ENCODE measurements around the gene ATAD3A. TPM values are rescaled to one million over a fixed set of nuclear protein-coding genes. Genes with fewer than 3 reads are reported as not detected.

ATAD3A gene
- total and polyA plus RNA-seq, 9 donors, result 2.8 to 23.9 (median 16.9) TPM

DNA sequence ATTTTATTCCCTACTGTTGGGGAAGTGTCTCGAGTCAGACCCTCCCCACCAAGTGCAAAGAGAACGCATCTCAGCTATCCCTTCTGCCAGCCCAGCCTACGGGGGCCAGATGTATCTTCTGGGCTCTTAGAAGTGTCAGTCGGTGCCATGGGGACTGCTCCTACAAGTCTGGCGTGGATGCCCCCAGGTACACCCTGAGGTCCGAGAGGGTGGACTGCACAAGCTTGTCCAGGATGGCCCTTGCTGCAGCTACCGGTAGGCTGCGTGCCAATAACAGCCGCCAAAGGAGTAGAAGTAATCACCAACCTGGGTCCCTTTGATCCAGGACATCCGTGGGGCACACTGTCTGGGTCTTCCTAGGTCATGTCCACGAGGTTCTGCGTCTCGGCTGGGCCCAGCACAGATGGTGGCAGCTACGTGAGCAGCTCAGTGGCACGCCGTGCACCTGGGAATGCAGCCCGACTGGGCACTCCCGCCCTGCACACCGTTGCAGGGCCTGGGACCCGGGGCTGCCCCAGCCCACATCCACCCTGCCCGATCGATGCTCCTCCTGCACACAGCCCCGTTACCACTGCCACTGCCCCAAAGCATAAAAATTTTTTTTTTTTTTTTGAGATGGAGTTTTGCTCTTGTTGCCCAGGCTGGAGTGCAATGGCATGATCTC, 71.5 kb downstream of the ATAD3A start:
- no peak overlapping the region for H3K4me3 ChIP-seq
- no peaks in the 10 kb centered on the region for H3K4me1 ChIP-seq (ENCODE audit: insufficient read depth)
- H3K36me3 ChIP-seq, result no peaks in the 10 kb centered on the region
- no peaks in the 10 kb centered on the region for H3K9me3 ChIP-seq
- no peak overlapping the region for H3K27ac ChIP-seq
- TF ChIP-seq POLR2A (IDR thresholded peaks at IDR 0.05) (no peak), EP300 (IDR thresholded peaks at IDR 0.05) (no peak)
- TF ChIP-seq, protein P1, sequence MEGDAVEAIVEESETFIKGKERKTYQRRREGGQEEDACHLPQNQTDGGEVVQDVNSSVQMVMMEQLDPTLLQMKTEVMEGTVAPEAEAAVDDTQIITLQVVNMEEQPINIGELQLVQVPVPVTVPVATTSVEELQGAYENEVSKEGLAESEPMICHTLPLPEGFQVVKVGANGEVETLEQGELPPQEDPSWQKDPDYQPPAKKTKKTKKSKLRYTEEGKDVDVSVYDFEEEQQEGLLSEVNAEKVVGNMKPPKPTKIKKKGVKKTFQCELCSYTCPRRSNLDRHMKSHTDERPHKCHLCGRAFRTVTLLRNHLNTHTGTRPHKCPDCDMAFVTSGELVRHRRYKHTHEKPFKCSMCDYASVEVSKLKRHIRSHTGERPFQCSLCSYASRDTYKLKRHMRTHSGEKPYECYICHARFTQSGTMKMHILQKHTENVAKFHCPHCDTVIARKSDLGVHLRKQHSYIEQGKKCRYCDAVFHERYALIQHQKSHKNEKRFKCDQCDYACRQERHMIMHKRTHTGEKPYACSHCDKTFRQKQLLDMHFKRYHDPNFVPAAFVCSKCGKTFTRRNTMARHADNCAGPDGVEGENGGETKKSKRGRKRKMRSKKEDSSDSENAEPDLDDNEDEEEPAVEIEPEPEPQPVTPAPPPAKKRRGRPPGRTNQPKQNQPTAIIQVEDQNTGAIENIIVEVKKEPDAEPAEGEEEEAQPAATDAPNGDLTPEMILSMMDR (IDR thresholded peaks at IDR 0.05), result no peak
- DNase-seq, result no peak
- intact Hi-C loops (cut with DNase I), result no loop called here
- H3K27me3 ChIP-seq, result no peaks in the 10 kb centered on the region
- 81 to 82% (median 82%) methylated on average over 17 to 23 of the region's 23 CpGs for WGBS, 3 donors

Other genes starting within 250 kb of the ATAD3A start
- 10 to 100 TPM; 35.8 to 55.6 (median 49.3) TPM for gene UBE2J2, start 238.3 kb upstream of the ATAD3A start, total RNA-seq
- gene UBE2J2, start 238.3 kb upstream of the ATAD3A start, polyA plus RNA-seq, result 10 to 100 TPM; 36.0 to 40.4 TPM
- gene SCNN1D, start 231.7 kb upstream of the ATAD3A start, total RNA-seq, result 10 to 100 TPM in 1 of 7 donors, 1 to 10 TPM in 6; 6.3 to 10.2 (median 9.1) TPM
- 1 to 10 TPM in 1 of 2 donors, under 1 TPM in 1; 0.27 to 7.9 TPM for gene SCNN1D, start 231.7 kb upstream of the ATAD3A start, polyA plus RNA-seq
- gene ACAP3, start 204.2 kb upstream of the ATAD3A start, total RNA-seq, result 10 to 100 TPM; 23.1 to 62.4 (median 46.4) TPM
- 10 to 100 TPM in 1 of 2 donors, 1 to 10 TPM in 1; 3.5 to 33.4 TPM for gene ACAP3, start 204.2 kb upstream of the ATAD3A start, polyA plus RNA-seq
- 10 to 100 TPM; 12.5 to 27.6 (median 21.7) TPM for gene PUSL1, start 203.6 kb upstream of the ATAD3A start, total RNA-seq
- 10 to 100 TPM in 1 of 2 donors, under 1 TPM in 1; 0.18 to 14.7 TPM for gene PUSL1, start 203.6 kb upstream of the ATAD3A start, polyA plus RNA-seq
- gene INTS11, start 187.5 kb upstream of the ATAD3A start, total RNA-seq, result 100 to 1,000 TPM; 102 to 135 (median 109) TPM
- gene INTS11, start 187.5 kb upstream of the ATAD3A start, polyA plus RNA-seq, result 100 to 1,000 TPM in 1 of 2 donors, 10 to 100 TPM in 1; 72.6 to 119 TPM
- 10 to 100 TPM; 13.8 to 21.0 (median 14.8) TPM for gene CPTP, start 187.4 kb upstream of the ATAD3A start, total RNA-seq
- gene CPTP, start 187.4 kb upstream of the ATAD3A start, polyA plus RNA-seq, result 10 to 100 TPM in 1 of 2 donors, 1 to 10 TPM in 1; 2.4 to 18.3 TPM
- gene TAS1R3, start 180.9 kb upstream of the ATAD3A start, total RNA-seq, result under 1 TPM in 6 of 7 donors, not detected in 1; 0.07 to 0.40 (median 0.23) TPM
- under 1 TPM in 1 of 2 donors, not detected in 1; 0.24 TPM for gene TAS1R3, start 180.9 kb upstream of the ATAD3A start, polyA plus RNA-seq
- 10 to 100 TPM; 38.0 to 85.2 (median 64.9) TPM for gene DVL1, start 162.7 kb upstream of the ATAD3A start, total RNA-seq
- 10 to 100 TPM in 1 of 2 donors, 1 to 10 TPM in 1; 2.1 to 51.2 TPM for gene DVL1, start 162.7 kb upstream of the ATAD3A start, polyA plus RNA-seq
- gene MXRA8, start 153.6 kb upstream of the ATAD3A start, total RNA-seq, result 100 to 1,000 TPM in 5 of 7 donors, 10 to 100 TPM in 2; 63.8 to 206 (median 131) TPM
- gene MXRA8, start 153.6 kb upstream of the ATAD3A start, polyA plus RNA-seq, result 100 to 1,000 TPM in 1 of 2 donors, 10 to 100 TPM in 1; 40.3 to 193 TPM
- gene AURKAIP1, start 137.0 kb upstream of the ATAD3A start, total RNA-seq, result 10 to 100 TPM; 63.7 to 94.0 (median 73.2) TPM
- gene AURKAIP1, start 137.0 kb upstream of the ATAD3A start, polyA plus RNA-seq, result 10 to 100 TPM in 1 of 2 donors, 1 to 10 TPM in 1; 6.0 to 81.3 TPM
- gene CCNL2, start 112.8 kb upstream of the ATAD3A start, total RNA-seq, result 100 to 1,000 TPM; 159 to 245 (median 196) TPM
- gene CCNL2, start 112.8 kb upstream of the ATAD3A start, polyA plus RNA-seq, result 100 to 1,000 TPM in 1 of 2 donors, 10 to 100 TPM in 1; 71.1 to 217 TPM
- gene MRPL20, start 104.9 kb upstream of the ATAD3A start, total RNA-seq, result 100 to 1,000 TPM in 1 of 7 donors, 10 to 100 TPM in 6; 79.9 to 130 (median 93.1) TPM
- gene MRPL20, start 104.9 kb upstream of the ATAD3A start, polyA plus RNA-seq, result 100 to 1,000 TPM; 113 to 120 TPM
- 10 to 100 TPM in 5 of 7 donors, 1 to 10 TPM in 2; 4.5 to 48.8 (median 16.4) TPM for gene ANKRD65, start 90.9 kb upstream of the ATAD3A start, total RNA-seq
- gene ANKRD65, start 90.9 kb upstream of the ATAD3A start, polyA plus RNA-seq, result 10 to 100 TPM in 1 of 2 donors, 1 to 10 TPM in 1; 5.0 to 13.3 TPM
- 10 to 100 TPM; 11.1 to 73.5 (median 44.9) TPM for gene VWA1, start 76.5 kb upstream of the ATAD3A start, total RNA-seq
- 10 to 100 TPM in 1 of 2 donors, under 1 TPM in 1; 0.20 to 14.2 TPM for gene VWA1, start 76.5 kb upstream of the ATAD3A start, polyA plus RNA-seq
- 1 to 10 TPM in 6 of 7 donors, under 1 TPM in 1; 0.53 to 5.3 (median 3.6) TPM for gene ATAD3C, start 62.5 kb upstream of the ATAD3A start, total RNA-seq
- gene ATAD3C, start 62.5 kb upstream of the ATAD3A start, polyA plus RNA-seq, result 1 to 10 TPM in 1 of 2 donors, under 1 TPM in 1; 0.83 to 4.3 TPM
- gene ATAD3B, start 40.4 kb upstream of the ATAD3A start, total RNA-seq, result 10 to 100 TPM; 13.1 to 26.5 (median 19.6) TPM
- 10 to 100 TPM in 1 of 2 donors, 1 to 10 TPM in 1; 1.0 to 15.0 TPM for gene ATAD3B, start 40.4 kb upstream of the ATAD3A start, polyA plus RNA-seq
- gene TMEM240, start 28.5 kb downstream of the ATAD3A start, total RNA-seq, result 10 to 100 TPM in 3 of 7 donors, 1 to 10 TPM in 4; 6.2 to 20.8 (median 9.9) TPM
- 10 to 100 TPM in 1 of 2 donors, not detected in 1; 30.3 TPM for gene TMEM240, start 28.5 kb downstream of the ATAD3A start, polyA plus RNA-seq
- gene SSU72, start 62.7 kb downstream of the ATAD3A start, total RNA-seq, result 100 to 1,000 TPM in 6 of 7 donors, 10 to 100 TPM in 1; 91.9 to 119 (median 113) TPM
- gene SSU72, start 62.7 kb downstream of the ATAD3A start, polyA plus RNA-seq, result 100 to 1,000 TPM in 1 of 2 donors, 10 to 100 TPM in 1; 72.3 to 107 TPM
- 1 to 10 TPM in 5 of 7 donors, under 1 TPM in 2; 0.33 to 3.2 (median 2.0) TPM for gene FNDC10, start 88.0 kb downstream of the ATAD3A start, total RNA-seq
- gene FNDC10, start 88.0 kb downstream of the ATAD3A start, polyA plus RNA-seq, result 1 to 10 TPM in 1 of 2 donors, not detected in 1; 1.5 TPM
- gene MIB2, start 103.3 kb downstream of the ATAD3A start, total RNA-seq, result 100 to 1,000 TPM in 2 of 7 donors, 10 to 100 TPM in 5; 68.8 to 110 (median 81.6) TPM
- 10 to 100 TPM in 1 of 2 donors, 1 to 10 TPM in 1; 1.8 to 71.1 TPM for gene MIB2, start 103.3 kb downstream of the ATAD3A start, polyA plus RNA-seq
- 100 to 1,000 TPM in 3 of 7 donors, 10 to 100 TPM in 4; 25.4 to 128 (median 84.8) TPM for gene MMP23B, start 120.0 kb downstream of the ATAD3A start, total RNA-seq
- gene MMP23B, start 120.0 kb downstream of the ATAD3A start, polyA plus RNA-seq, result 10 to 100 TPM in 1 of 2 donors, under 1 TPM in 1; 0.88 to 32.9 TPM
- gene CDK11B, start 146.8 kb downstream of the ATAD3A start, total RNA-seq, result 10 to 100 TPM; 12.8 to 28.0 (median 21.3) TPM
- gene CDK11B, start 146.8 kb downstream of the ATAD3A start, polyA plus RNA-seq, result 10 to 100 TPM; 30.1 to 34.5 TPM
- gene SLC35E2B, start 180.6 kb downstream of the ATAD3A start, total RNA-seq, result 10 to 100 TPM; 30.0 to 59.2 (median 45.0) TPM
- 10 to 100 TPM; 24.7 to 38.2 TPM for gene SLC35E2B, start 180.6 kb downstream of the ATAD3A start, polyA plus RNA-seq
- 10 to 100 TPM; 20.9 to 51.3 (median 31.1) TPM for gene CDK11A, start 212.2 kb downstream of the ATAD3A start, total RNA-seq
- gene CDK11A, start 212.2 kb downstream of the ATAD3A start, polyA plus RNA-seq, result 10 to 100 TPM; 16.7 to 21.6 TPM

Data from ovary (tissue), 9 donors.